ENCODE measurements around the gene FAAH.

DNA sequence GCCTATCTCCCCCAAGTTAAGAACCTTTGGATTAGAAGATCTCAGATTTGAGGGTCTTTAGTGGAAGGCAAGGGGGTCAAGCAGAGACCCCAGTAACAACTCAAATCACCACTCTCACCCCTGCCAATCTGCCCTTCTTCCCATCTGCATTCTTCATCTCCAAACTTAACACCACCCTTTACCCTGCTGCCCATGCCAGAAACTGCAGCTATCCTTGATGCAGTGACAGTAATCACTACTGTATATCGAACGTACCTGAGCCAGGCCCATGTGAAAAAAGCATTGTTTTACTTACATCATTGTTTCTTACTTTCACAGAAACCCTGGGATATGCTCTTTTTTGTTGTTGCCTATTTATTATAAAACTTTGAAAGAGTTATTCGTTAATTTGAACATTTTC, 27.0 kb upstream of the FAAH start:
- TF ChIP-seq POLR2A (IDR thresholded peaks at IDR 0.05), result no peak
- TF ChIP-seq, protein P1, sequence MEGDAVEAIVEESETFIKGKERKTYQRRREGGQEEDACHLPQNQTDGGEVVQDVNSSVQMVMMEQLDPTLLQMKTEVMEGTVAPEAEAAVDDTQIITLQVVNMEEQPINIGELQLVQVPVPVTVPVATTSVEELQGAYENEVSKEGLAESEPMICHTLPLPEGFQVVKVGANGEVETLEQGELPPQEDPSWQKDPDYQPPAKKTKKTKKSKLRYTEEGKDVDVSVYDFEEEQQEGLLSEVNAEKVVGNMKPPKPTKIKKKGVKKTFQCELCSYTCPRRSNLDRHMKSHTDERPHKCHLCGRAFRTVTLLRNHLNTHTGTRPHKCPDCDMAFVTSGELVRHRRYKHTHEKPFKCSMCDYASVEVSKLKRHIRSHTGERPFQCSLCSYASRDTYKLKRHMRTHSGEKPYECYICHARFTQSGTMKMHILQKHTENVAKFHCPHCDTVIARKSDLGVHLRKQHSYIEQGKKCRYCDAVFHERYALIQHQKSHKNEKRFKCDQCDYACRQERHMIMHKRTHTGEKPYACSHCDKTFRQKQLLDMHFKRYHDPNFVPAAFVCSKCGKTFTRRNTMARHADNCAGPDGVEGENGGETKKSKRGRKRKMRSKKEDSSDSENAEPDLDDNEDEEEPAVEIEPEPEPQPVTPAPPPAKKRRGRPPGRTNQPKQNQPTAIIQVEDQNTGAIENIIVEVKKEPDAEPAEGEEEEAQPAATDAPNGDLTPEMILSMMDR (IDR thresholded peaks at IDR 0.05), result no peak

All from esophagus squamous epithelium (tissue), 4 donors.